ENCODE results near the gene PDE6B. TPM values are rescaled to one million over a fixed set of nuclear protein-coding genes. Genes with fewer than 3 reads are reported as not detected.
A peak's percentile ranks its signal among the peaks of the same experiment; 100 is the strongest.
"Not testable (repeated sequence)": the region's sequence is repeated elsewhere in the genome, so short reads cannot be mapped to it uniquely, and the experiment has no call there.

The PDE6B gene
- total and polyA plus RNA-seq, 5 donors, result 3.6 to 7.5 (median 7.0) TPM

GRCh38 chr4:663438-664428, 38.4 kb downstream of the PDE6B start:
- intact Hi-C loops (cut with DNase I), result no loop called here
- 2% methylated on average over 80 of the region's 80 CpGs for WGBS
- DNase-seq (peak; percentile 70 to 90 (median 88)), ATAC-seq (peak; percentile 57 to 62)
- Histone ChIP-seq H3K4me1 (ENCODE audit: control insufficient read depth, insufficient read depth, low read length) (no peaks in the 10 kb centered on the region), H3K27me3 (ENCODE audit: control insufficient read depth, insufficient read depth) (no peaks in the 10 kb centered on the region), H3K27ac (ENCODE audit: low read length) (no peak overlapping the region), H3K9me3 (ENCODE audit: control insufficient read depth, low read length) (no peaks in the 10 kb centered on the region), H3K4me3 (ENCODE audit: low read length) (peak overlapping the region; percentile 63)

- Histone ChIP-seq H3K4me1 (ENCODE audit: control insufficient read depth, insufficient read depth, low read length) (no peaks in the 10 kb centered on the region), H3K27me3 (ENCODE audit: control insufficient read depth, insufficient read depth) (no peaks in the 10 kb centered on the region), H3K9me3 (ENCODE audit: control insufficient read depth, low read length) (no peaks in the 10 kb centered on the region), H3K27ac (ENCODE audit: low read length) (no peak overlapping the region), H3K4me3 (ENCODE audit: low read length) (no peak overlapping the region)
- intact Hi-C loops (cut with DNase I), result no loop called here
- DNase-seq (peak; percentile 7 to 52 (median 36)), ATAC-seq (no peak)
- WGBS, result 97% methylated on average over 24 of the region's 24 CpGs
Observed at GRCh38 chr4:664713-665231, 39.4 kb downstream of the PDE6B start.

- no peaks in the 10 kb centered on the region for H3K4me1 ChIP-seq (ENCODE audit: control insufficient read depth, insufficient read depth, low read length)
- H3K27me3 ChIP-seq (ENCODE audit: control insufficient read depth, insufficient read depth), result no peaks in the 10 kb centered on the region
- no peak overlapping the region for H3K27ac ChIP-seq (ENCODE audit: low read length)
- intact Hi-C loops (cut with DNase I), result no loop called here
- DNase-seq (peak in 2 of 3 donors; percentile 18 to 57), ATAC-seq (no peak)
- H3K4me3 ChIP-seq (ENCODE audit: low read length), result no peak overlapping the region
- 85% methylated on average over 12 of the region's 12 CpGs for WGBS
- no peaks in the 10 kb centered on the region for H3K9me3 ChIP-seq (ENCODE audit: control insufficient read depth, low read length)
Observed at GRCh38 chr4:665381-665750, 40.0 kb downstream of the PDE6B start.

GRCh38 chr4:665751-666435, 40.5 kb downstream of the PDE6B start:
- Histone ChIP-seq H3K4me1 (ENCODE audit: control insufficient read depth, insufficient read depth, low read length) (no peaks in the 10 kb centered on the region), H3K27me3 (ENCODE audit: control insufficient read depth, insufficient read depth) (no peaks in the 10 kb centered on the region), H3K27ac (ENCODE audit: low read length) (no peak overlapping the region), H3K4me3 (ENCODE audit: low read length) (no peak overlapping the region), H3K9me3 (ENCODE audit: control insufficient read depth, low read length) (no peaks in the 10 kb centered on the region)
- 56% methylated on average over 22 of the region's 22 CpGs for WGBS
- peak; percentile 10 to 60 (median 32) for DNase-seq
- intact Hi-C loops (cut with DNase I), result no loop called here
- ATAC-seq, result peak in 1 of 2 donors; percentile 4

- Histone ChIP-seq H3K9me3 (ENCODE audit: control insufficient read depth, low read length) (no peaks in the 10 kb centered on the region), H3K27ac (ENCODE audit: low read length) (no peak overlapping the region), H3K4me1 (ENCODE audit: control insufficient read depth, insufficient read depth, low read length) (no peaks in the 10 kb centered on the region), H3K4me3 (ENCODE audit: low read length) (no peak overlapping the region), H3K27me3 (ENCODE audit: control insufficient read depth, insufficient read depth) (no peaks in the 10 kb centered on the region)
- WGBS, result 79% methylated on average over 22 of the region's 22 CpGs
- DNase-seq (peak; percentile 15 to 59 (median 40)), ATAC-seq (peak in 1 of 2 donors; percentile 4)
- intact Hi-C loops (cut with DNase I), result no loop called here
Observed at GRCh38 chr4:666436-666810, 41.0 kb downstream of the PDE6B start.

GRCh38 chr4:666822-667544, 41.6 kb downstream of the PDE6B start:
- no peaks in the 10 kb centered on the region for H3K9me3 ChIP-seq (ENCODE audit: control insufficient read depth, low read length)
- H3K27me3 ChIP-seq (ENCODE audit: control insufficient read depth, insufficient read depth), result no peaks in the 10 kb centered on the region
- WGBS, result 79% methylated on average over 28 of the region's 28 CpGs
- peak; percentile 14 to 52 (median 41) for DNase-seq
- no peak for ATAC-seq
- no peak overlapping the region for H3K27ac ChIP-seq (ENCODE audit: low read length)
- intact Hi-C loops (cut with DNase I), result no loop called here
- no peaks in the 10 kb centered on the region for H3K4me1 ChIP-seq (ENCODE audit: control insufficient read depth, insufficient read depth, low read length)
- H3K4me3 ChIP-seq (ENCODE audit: low read length), result no peak overlapping the region

GRCh38 chr4:667545-667925, 42.2 kb downstream of the PDE6B start:
- H3K27me3 ChIP-seq (ENCODE audit: control insufficient read depth, insufficient read depth), result no peaks in the 10 kb centered on the region
- no peaks in the 10 kb centered on the region for H3K9me3 ChIP-seq (ENCODE audit: control insufficient read depth, low read length)
- H3K27ac ChIP-seq (ENCODE audit: low read length), result no peak overlapping the region
- 59% methylated on average over 10 of the region's 10 CpGs for WGBS
- intact Hi-C loops (cut with DNase I), result no loop called here
- DNase-seq (peak in 2 of 3 donors; percentile 8 to 30), ATAC-seq (no peak)
- H3K4me3 ChIP-seq (ENCODE audit: low read length), result no peak overlapping the region
- H3K4me1 ChIP-seq (ENCODE audit: control insufficient read depth, insufficient read depth, low read length), result no peaks in the 10 kb centered on the region

- intact Hi-C loops (cut with DNase I); ATAC-seq: not testable (repeated sequence)
- WGBS, result 90% methylated on average over 6 of the region's 6 CpGs
Observed at GRCh38 chr4:668219-668618, 42.8 kb downstream of the PDE6B start.

GRCh38 chr4:669806-670559, 44.6 kb downstream of the PDE6B start:
- H3K27me3 ChIP-seq (ENCODE audit: control insufficient read depth, insufficient read depth); ATAC-seq; H3K27ac ChIP-seq (ENCODE audit: low read length); H3K9me3 ChIP-seq (ENCODE audit: control insufficient read depth, low read length); intact Hi-C loops (cut with DNase I); H3K4me3 ChIP-seq (ENCODE audit: low read length); H3K4me1 ChIP-seq (ENCODE audit: control insufficient read depth, insufficient read depth, low read length): not testable (repeated sequence)
- DNase-seq, result peak in 2 of 3 donors; percentile 19 to 37
- 94% methylated on average over 11 of the region's 11 CpGs for WGBS

More at GRCh38 chr4:668219-668618, 42.8 kb downstream of the PDE6B start:
- H3K27ac ChIP-seq (ENCODE audit: low read length); H3K27me3 ChIP-seq (ENCODE audit: control insufficient read depth, insufficient read depth); H3K4me1 ChIP-seq (ENCODE audit: control insufficient read depth, insufficient read depth, low read length); H3K4me3 ChIP-seq (ENCODE audit: low read length); H3K9me3 ChIP-seq (ENCODE audit: control insufficient read depth, low read length): not testable (repeated sequence)
- DNase-seq, result peak in 2 of 3 donors; percentile 2 to 7

GRCh38 chr4:671769-672168, 46.4 kb downstream of the PDE6B start:
- H3K27ac ChIP-seq (ENCODE audit: low read length), result no peak overlapping the region
- peaks cover 5% of the 10 kb centered on the region for H3K4me1 ChIP-seq (ENCODE audit: control insufficient read depth, insufficient read depth, low read length)
- WGBS, result 91% methylated on average over 3 of the region's 3 CpGs
- ATAC-seq, result no peak
- no peak for DNase-seq
- no peaks in the 10 kb centered on the region for H3K9me3 ChIP-seq (ENCODE audit: control insufficient read depth, low read length)
- intact Hi-C loops (cut with DNase I), result no loop called here
- no peaks in the 10 kb centered on the region for H3K27me3 ChIP-seq (ENCODE audit: control insufficient read depth, insufficient read depth)
- no peak overlapping the region for H3K4me3 ChIP-seq (ENCODE audit: low read length)

Measured in right cardiac atrium (tissue), 5 donors.